Thyroid gland (tissue), 4 donors: ENCODE measurements around the gene GPR137B. TPM values are rescaled to one million over a fixed set of nuclear protein-coding genes. Genes with fewer than 3 reads are reported as not detected.

ENCODE experiments used
- DNase-seq, 2 donors: peaks; one replicate each; pipeline ENCODE4 v3.0.0-alpha.2; 2019
- H3K27ac ChIP-seq, 3 donors: fragments of 200-600 bp; sonication (generic); 1 replicate in 2 of 3; 2 replicates in 1 of 3; pipeline ENCODE4 v1.5.1; 2016 to 2019; ENCODE audit warnings: mild to moderate bottlenecking in 1 of 3, moderate library complexity in 1 of 3
- H3K27me3 ChIP-seq: fragments of 200-600 bp; sonication (generic); one replicate; pipeline ENCODE4 v1.5.1; 2019
- H3K36me3 ChIP-seq, 2 donors: fragments of 200-600 bp; sonication (generic); one replicate each; pipeline ENCODE4 v1.5.1; 2016 to 2019
- H3K4me1 ChIP-seq, 2 donors: fragments of 200-600 bp; sonication (generic); one replicate each; pipeline ENCODE4 v1.5.1; 2017 to 2019
- H3K4me3 ChIP-seq, 3 donors: fragments of 200-600 bp; sonication (generic); replicated peaks in 1 of 3; 1 replicate in 2 of 3; 2 replicates in 1 of 3; pipeline ENCODE4 v1.5.1; 2016; ENCODE audit warnings: mild to moderate bottlenecking in 1 of 3
- H3K9me3 ChIP-seq: fragments of 200-600 bp; sonication (generic); one replicate; pipeline ENCODE4 v1.5.1; 2017
- CTCF ChIP-seq, 6 experiments: fragments of 200-600 bp in 3 of 6; fragments of 450-650 bp in 3 of 6; sonication (generic) in 3 of 6; IDR thresholded peaks; one replicate each; pipeline ENCODE4 v1.5.1; 2016 to 2019; ENCODE audit warnings: antibody characterized with exemption in 6 of 6, mild to moderate bottlenecking in 2 of 6, inconsistent platforms in 1 of 6, moderate library complexity in 1 of 6
- POLR2A ChIP-seq, 2 donors: fragments of 450-650 bp; IDR thresholded peaks; one replicate each; pipeline ENCODE4 v1.6.1; 2017; ENCODE audit warnings: antibody characterized with exemption in 2 of 2, mild to moderate bottlenecking in 2 of 2, moderate library complexity in 1 of 2
- WGBS, 2 donors: methylation state at CpG; one replicate each; pipeline ENCODE4 v1.1.5; 2017; 5-methylcytosine and 5-hydroxymethylcytosine counted together
- intact Hi-C: fragments of 100-400 bp; cut with DNase I; formaldehyde crosslinking; loops from one replicate; pipeline ENCODE4 v1.15.1; 2023
- total RNA-seq, 4 donors: library from RNA; depleted of rRNA; stranded (reverse); fragments of >200 nt; gene quantifications; one replicate each; pipeline ENCODE4 v1.2.3, GENCODE V29; 2016

The GPR137B gene
- total RNA-seq, 4 donors from 2014 or later, result 15.1 to 30.0 (median 15.6) TPM

- DNase-seq, result peak; percentile 37 to 48
- Histone ChIP-seq H3K36me3 (no peaks in the 10 kb centered on the region), H3K9me3 (no peaks in the 10 kb centered on the region), H3K4me3 (no peak overlapping the region), H3K27ac (no peak overlapping the region), H3K4me1 (no peaks in the 10 kb centered on the region), H3K27me3 (no peaks in the 10 kb centered on the region)
- 6 to 23% methylated on average over 10 to 13 of the region's 13 CpGs for WGBS, 2 donors
- TF ChIP-seq CTCF (IDR thresholded peaks at IDR 0.05) (peak; percentile 67 to 84 (median 77)), POLR2A (IDR thresholded peaks at IDR 0.05) (no peak)
- intact Hi-C loops, result loop anchor here (5.0 to 10.0 kb wide), 3 partner anchors 389 to 1461 kb away; partner anchors contain the start of gene LGALS8
These were observed 38.6 kb upstream of the GPR137B start for GRCh38 chr1:236103646-236104218.

GRCh38 chr1:236107121-236107907 lies 35.0 kb upstream of the GPR137B start:
- no peak for TF ChIP-seq POLR2A (IDR thresholded peaks at IDR 0.05)
- no peak for TF ChIP-seq CTCF (IDR thresholded peaks at IDR 0.05)
- H3K27me3 ChIP-seq, result no peaks in the 10 kb centered on the region
- no peak overlapping the region for H3K4me3 ChIP-seq
- H3K4me1 ChIP-seq, result no peaks in the 10 kb centered on the region
- H3K36me3 ChIP-seq, result no peaks in the 10 kb centered on the region
- intact Hi-C loops, result loop anchor here (10.0 kb wide), 2 partner anchors 417 to 1457 kb away; partner anchors contain the start of gene LGALS8
- no peak for DNase-seq
- no peak overlapping the region for H3K27ac ChIP-seq
- H3K9me3 ChIP-seq, result no peaks in the 10 kb centered on the region
- WGBS, 2 donors, result 76 to 77% methylated on average over 9 of the region's 9 CpGs

- no peaks in the 10 kb centered on the region for H3K27me3 ChIP-seq
- no peaks in the 10 kb centered on the region for H3K36me3 ChIP-seq
- no peaks in the 10 kb centered on the region for H3K4me1 ChIP-seq
- H3K4me3 ChIP-seq, result no peak overlapping the region
- DNase-seq, result no peak
- no peaks in the 10 kb centered on the region for H3K9me3 ChIP-seq
- TF ChIP-seq CTCF (IDR thresholded peaks at IDR 0.05) (no peak), POLR2A (IDR thresholded peaks at IDR 0.05) (no peak)
- whole genome bisulfite sequencing, 2 donors, result 84 to 86% methylated on average over 7 of the region's 7 CpGs
- no peak overlapping the region for H3K27ac ChIP-seq
- intact Hi-C loops, result loop anchor here (10.0 kb wide), 2 partner anchors 417 to 1457 kb away; partner anchors contain the start of gene LGALS8
These were observed 34.2 kb upstream of the GPR137B start for GRCh38 chr1:236108027-236108648.

GRCh38 chr1:236110137-236110536 lies 32.2 kb upstream of the GPR137B start:
- intact Hi-C loops, result no loop called here
- Histone ChIP-seq H3K4me3 (no peak overlapping the region), H3K4me1 (no peaks in the 10 kb centered on the region), H3K36me3 (no peaks in the 10 kb centered on the region), H3K27me3 (no peaks in the 10 kb centered on the region), H3K27ac (no peak overlapping the region), H3K9me3 (no peaks in the 10 kb centered on the region)
- WGBS, 2 donors, result 86 to 98% methylated on average over 4 to 8 of the region's 13 CpGs
- no peak for DNase-seq
- no peak for TF ChIP-seq POLR2A (IDR thresholded peaks at IDR 0.05)
- TF ChIP-seq CTCF (IDR thresholded peaks at IDR 0.05), result no peak
